Dendritic cell treated with granulocyte-macrophage colony-stimulating factor and Interleukin-4, amounts not matched to agents 40 ng/mL and 50 ng/mL, for 4 days (primary cell): ENCODE data around the gene STXBP5.

Experiments
- H3K27ac Mint-ChIP-seq: one replicate; pipeline ENCODE4 v1.8.0; 2022; ENCODE audit warnings: mild to moderate bottlenecking, mixed read lengths
- H3K27me3 Mint-ChIP-seq: one replicate; pipeline ENCODE4 v1.8.0; 2022; ENCODE audit warnings: mild to moderate bottlenecking, mixed read lengths
- H3K36me3 Mint-ChIP-seq: one replicate; pipeline ENCODE4 v1.8.0; 2022; ENCODE audit warnings: low read depth, mixed read lengths
- H3K4me1 Mint-ChIP-seq: one replicate; pipeline ENCODE4 v1.8.0; 2022; ENCODE audit warnings: low read depth, mixed read lengths
- H3K4me3 Mint-ChIP-seq: one replicate; pipeline ENCODE4 v1.8.0; 2022; ENCODE audit warnings: mild to moderate bottlenecking, moderate library complexity, mixed read lengths
- H3K9me3 Mint-ChIP-seq: one replicate; pipeline ENCODE4 v1.8.0; 2022; ENCODE audit warnings: mixed read lengths
- intact Hi-C: fragments of 100-400 bp; cut with micrococcal nuclease; formaldehyde crosslinking; loops from one replicate; pipeline ENCODE4 v1.15.0; 2022

STXBP5 gene

DNA sequence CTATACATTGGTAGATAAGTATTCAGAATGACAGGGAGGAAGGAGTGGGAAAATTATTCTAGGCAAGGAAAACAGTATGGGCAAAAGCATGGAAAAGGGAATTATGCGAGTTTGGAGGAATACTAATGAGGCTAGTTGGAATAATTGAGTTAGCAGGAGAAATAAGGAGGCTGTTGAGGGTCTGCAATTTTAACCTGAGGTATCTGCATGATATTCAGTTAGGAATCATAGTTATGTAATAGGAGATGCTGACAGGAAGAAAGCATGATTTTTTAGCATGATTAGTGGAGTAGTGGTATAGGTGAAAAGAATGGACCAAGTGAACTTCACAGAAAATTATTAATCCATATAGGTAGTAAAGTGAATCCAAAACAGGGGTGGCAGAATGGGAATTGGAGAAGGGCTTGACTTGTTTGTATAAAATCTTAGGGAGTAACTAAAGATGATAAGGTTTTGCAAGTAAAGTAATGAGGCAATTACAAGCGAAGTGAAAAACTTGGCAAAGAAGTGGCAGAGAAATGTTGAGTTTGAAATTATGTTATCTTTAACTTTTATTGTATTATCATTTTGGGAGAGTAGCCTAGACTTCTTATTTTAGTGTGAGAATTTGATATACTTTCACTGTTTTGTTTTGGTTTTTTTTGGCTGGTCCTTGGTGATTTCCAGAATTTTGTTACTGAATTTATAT, 5.7 kb downstream of the STXBP5 start:
- intact Hi-C loops = loop anchor here (10.0 kb wide), 2 partner anchors 1245 to 1475 kb away; partner anchors contain the start of genes EPM2A and SHPRH
- H3K9me3 Mint-ChIP-seq = no peaks in the 10 kb centered on the region
- H3K4me1 Mint-ChIP-seq = peaks cover 33% of the 10 kb centered on the region
- H3K27ac Mint-ChIP-seq = no peak overlapping the region
- no peak overlapping the region for H3K4me3 Mint-ChIP-seq
- H3K36me3 Mint-ChIP-seq = peaks cover 14% of the 10 kb centered on the region
- H3K27me3 Mint-ChIP-seq = no peaks in the 10 kb centered on the region

DNA sequence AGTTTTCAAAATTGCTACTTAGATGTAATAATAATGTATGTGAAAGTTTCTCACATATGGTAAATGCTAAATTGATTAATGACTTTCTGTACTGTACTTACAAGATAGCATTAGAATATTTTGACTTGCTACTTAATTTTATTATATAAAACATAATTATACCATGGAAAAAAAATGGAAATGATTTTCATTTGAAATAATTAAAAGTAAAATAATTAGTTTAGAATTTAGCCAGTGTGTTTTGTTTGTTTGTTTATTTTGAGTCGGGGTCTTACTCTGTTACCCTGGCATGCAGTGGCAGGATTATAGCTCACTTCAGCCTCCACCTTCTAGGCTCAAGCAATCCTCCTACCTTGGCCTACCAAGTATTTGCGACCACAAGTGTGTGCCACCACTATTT, 7.1 kb downstream of the STXBP5 start:
- H3K4me1 Mint-ChIP-seq = peaks cover 25% of the 10 kb centered on the region
- H3K27me3 Mint-ChIP-seq = no peaks in the 10 kb centered on the region
- H3K36me3 Mint-ChIP-seq = peaks cover 14% of the 10 kb centered on the region
- H3K27ac Mint-ChIP-seq = peak overlapping the region; percentile 16
- intact Hi-C loops = no loop called here
- H3K9me3 Mint-ChIP-seq = no peaks in the 10 kb centered on the region
- H3K4me3 Mint-ChIP-seq = no peak overlapping the region

DNA sequence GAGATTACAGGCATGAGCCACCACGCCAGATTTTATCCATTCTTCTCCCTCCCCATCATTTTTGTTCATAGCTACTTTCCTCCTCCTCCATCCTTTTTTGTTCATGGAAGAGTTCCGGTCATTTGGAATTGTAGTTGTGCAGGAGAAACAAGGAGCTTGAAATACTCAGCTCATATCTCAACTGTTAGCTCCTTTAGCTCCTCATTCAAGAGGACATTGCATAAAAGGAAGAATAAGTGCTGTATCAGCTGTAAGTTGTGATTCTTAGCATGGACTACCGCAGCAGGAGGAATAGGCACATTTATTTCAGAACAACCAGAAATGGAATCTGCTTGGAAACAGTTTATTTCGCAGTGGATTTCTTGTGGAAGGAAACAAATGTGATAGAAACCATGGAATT, 7.6 kb downstream of the STXBP5 start:
- intact Hi-C loops = no loop called here
- Mint-ChIP-seq H3K36me3 (peaks cover 14% of the 10 kb centered on the region), H3K4me1 (peaks cover 25% of the 10 kb centered on the region), H3K27ac (peak overlapping the region; percentile 16), H3K27me3 (no peaks in the 10 kb centered on the region), H3K9me3 (no peaks in the 10 kb centered on the region), H3K4me3 (no peak overlapping the region)

DNA sequence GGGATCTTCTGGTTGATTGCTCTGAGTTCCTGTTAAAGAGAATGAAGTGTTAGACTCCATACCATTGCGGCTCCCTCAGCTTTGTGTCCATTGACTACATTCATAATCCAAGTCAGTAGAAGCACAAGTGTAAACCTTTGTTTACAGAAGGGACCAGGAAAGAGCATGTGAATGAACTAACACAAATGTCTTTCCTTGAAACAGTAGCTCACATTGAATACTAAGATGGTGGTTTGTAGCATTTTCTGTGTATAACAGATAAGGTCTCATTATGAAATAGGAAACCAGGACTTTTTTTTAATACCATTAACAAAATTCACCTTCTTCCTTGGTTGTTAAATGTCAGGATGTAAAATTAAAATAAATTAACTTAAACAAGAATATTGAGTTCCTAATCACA, 8.4 kb downstream of the STXBP5 start:
- peaks cover 14% of the 10 kb centered on the region for H3K36me3 Mint-ChIP-seq
- no peak overlapping the region for H3K4me3 Mint-ChIP-seq
- no peaks in the 10 kb centered on the region for H3K9me3 Mint-ChIP-seq
- H3K27ac Mint-ChIP-seq = no peak overlapping the region
- H3K4me1 Mint-ChIP-seq = peaks cover 20% of the 10 kb centered on the region
- H3K27me3 Mint-ChIP-seq = no peaks in the 10 kb centered on the region
- intact Hi-C loops = no loop called here

DNA sequence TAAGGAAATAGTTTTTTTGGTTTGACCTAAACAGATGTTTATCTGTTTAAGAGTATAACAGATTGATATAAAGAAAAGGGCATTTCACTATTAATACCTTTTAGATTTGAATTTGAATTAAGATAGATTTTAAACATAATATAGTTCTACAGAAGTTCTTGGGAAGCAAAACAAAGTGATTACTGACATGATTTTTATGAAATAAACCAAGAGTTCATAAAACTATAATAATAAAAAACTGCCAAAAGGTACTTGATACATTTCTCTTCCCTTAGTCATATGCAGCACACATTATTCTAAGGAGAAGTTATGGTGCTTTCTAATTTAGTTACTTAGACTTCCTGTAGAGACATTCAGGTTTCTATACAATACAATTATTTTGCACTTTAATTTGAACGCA, 9.6 kb downstream of the STXBP5 start:
- intact Hi-C loops = no loop called here
- no peak overlapping the region for H3K4me3 Mint-ChIP-seq
- peaks cover 19% of the 10 kb centered on the region for H3K36me3 Mint-ChIP-seq
- peaks cover 20% of the 10 kb centered on the region for H3K4me1 Mint-ChIP-seq
- H3K27ac Mint-ChIP-seq = no peak overlapping the region
- no peaks in the 10 kb centered on the region for H3K9me3 Mint-ChIP-seq
- no peaks in the 10 kb centered on the region for H3K27me3 Mint-ChIP-seq

DNA sequence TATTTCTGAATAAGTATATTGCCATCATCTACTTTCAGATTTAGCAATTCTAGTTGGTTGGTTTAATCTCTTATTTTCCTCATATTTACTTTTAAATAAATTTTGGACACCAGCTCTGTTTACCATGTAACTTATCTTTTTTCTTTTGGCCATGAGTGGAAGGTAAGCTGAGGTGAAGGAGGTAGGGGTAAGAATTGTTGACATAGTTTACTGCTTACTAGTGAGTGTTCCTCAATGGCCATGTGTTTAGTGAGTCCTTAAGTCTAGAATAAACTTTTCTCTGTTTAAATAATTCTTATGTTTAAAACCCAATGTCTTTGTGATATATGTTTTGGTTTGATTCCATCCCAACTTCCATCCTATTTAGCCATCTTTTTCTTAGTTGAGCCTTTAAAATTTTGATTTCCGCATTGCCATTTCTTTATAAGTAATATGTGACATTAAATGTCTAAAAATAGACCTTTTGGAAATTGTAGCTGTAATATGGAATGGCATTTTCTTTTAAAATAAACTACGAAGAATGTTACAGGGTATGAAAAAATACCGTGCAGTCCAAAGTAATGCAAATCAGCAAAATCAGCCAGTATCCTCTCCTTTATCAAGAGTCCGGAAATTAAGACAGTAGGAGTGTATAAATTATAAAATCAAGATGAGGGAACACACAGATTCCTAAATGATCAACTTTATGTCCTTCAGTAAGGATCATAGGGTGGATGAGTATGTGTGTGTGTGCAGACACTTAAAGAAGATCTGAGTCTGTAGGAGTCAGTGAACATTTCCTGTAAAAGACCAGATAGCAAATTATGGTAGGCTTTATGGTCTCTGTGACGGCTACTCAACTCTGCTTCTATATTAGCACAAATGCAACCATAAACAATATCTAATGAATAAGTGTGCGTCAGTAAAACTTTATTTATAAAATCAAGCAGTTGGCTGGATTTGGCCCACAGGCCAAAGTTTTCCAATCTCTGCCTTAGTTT, 10.3 kb downstream of the STXBP5 start:
- no peaks in the 10 kb centered on the region for H3K9me3 Mint-ChIP-seq
- H3K27me3 Mint-ChIP-seq = no peaks in the 10 kb centered on the region
- peaks cover 20% of the 10 kb centered on the region for H3K4me1 Mint-ChIP-seq
- H3K27ac Mint-ChIP-seq = no peak overlapping the region
- intact Hi-C loops = no loop called here
- peaks cover 23% of the 10 kb centered on the region for H3K36me3 Mint-ChIP-seq
- H3K4me3 Mint-ChIP-seq = no peak overlapping the region

DNA sequence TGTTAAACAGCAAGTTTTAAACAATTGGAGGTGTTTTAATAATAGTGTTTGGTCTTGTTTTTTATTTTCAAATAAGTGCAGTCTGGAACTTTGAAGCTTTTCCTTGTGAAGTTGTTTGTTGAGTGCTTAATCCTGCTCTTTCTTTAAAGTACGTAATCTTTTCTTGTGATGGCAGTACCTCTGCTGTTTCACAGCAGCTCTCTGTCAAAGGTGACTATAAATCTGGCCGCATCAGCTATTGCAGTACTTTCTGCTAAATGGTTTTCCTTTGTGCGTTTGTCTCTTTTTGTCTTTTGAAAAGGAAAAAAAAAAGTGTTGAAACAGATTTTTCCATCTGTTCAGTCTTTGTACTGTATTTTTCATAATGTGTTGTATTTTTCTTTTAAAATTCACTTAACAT, 12.7 kb downstream of the STXBP5 start:
- no peaks in the 10 kb centered on the region for H3K27me3 Mint-ChIP-seq
- no peaks in the 10 kb centered on the region for H3K9me3 Mint-ChIP-seq
- no peak overlapping the region for H3K27ac Mint-ChIP-seq
- intact Hi-C loops = no loop called here
- no peak overlapping the region for H3K4me3 Mint-ChIP-seq
- peaks cover 32% of the 10 kb centered on the region for H3K4me1 Mint-ChIP-seq
- peaks cover 25% of the 10 kb centered on the region for H3K36me3 Mint-ChIP-seq

DNA sequence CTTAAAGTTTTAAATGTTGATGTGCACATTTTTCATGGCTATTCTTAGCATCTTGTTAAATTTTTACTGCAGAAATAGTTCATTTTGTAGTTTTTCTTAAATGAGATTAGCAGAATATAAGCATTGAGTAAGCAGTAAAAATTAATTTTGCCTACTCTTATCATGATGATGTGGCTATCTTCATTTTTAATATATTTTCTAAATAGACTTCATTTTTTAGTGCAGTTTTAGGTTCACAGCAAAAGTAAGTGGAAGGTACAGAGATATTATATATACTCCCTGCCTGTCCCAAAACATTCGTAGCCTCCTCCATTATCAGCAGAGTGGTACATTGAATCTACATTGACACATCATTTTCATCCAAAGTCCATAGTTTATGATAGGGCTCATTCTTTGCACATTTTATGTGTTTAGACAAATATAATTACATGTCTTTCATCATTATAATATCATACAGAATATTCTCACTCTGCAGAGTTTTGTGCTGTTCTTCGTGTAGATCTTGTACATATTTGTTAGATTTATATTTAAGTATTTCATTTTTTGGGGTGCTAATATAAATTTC, 13.7 kb downstream of the STXBP5 start:
- no peak overlapping the region for H3K27ac Mint-ChIP-seq
- H3K4me3 Mint-ChIP-seq = no peak overlapping the region
- peaks cover 29% of the 10 kb centered on the region for H3K36me3 Mint-ChIP-seq
- H3K27me3 Mint-ChIP-seq = no peaks in the 10 kb centered on the region
- H3K9me3 Mint-ChIP-seq = no peaks in the 10 kb centered on the region
- intact Hi-C loops = no loop called here
- H3K4me1 Mint-ChIP-seq = peaks cover 35% of the 10 kb centered on the region

DNA sequence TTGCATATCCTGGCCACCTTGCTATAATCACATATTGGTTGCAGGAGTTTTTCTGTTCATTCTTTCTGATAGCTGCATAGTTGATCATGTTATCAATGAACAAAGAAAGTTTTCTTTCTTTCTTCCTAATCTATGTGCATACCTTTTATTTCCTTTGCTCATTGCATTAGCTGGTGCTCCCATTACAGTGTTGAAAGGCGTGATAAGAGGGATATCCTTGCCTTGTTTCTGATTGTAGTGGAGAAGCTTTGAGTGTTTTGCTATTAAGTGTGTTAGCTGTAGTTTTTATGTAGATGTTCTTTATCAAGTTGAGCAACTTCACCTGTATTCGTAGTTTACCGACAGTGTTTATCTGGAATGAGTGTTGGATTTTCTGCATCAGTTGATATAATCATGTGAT, 14.6 kb downstream of the STXBP5 start:
- no peaks in the 10 kb centered on the region for H3K27me3 Mint-ChIP-seq
- no peak overlapping the region for H3K27ac Mint-ChIP-seq
- no peaks in the 10 kb centered on the region for H3K9me3 Mint-ChIP-seq
- intact Hi-C loops = no loop called here
- peaks cover 38% of the 10 kb centered on the region for H3K4me1 Mint-ChIP-seq
- H3K4me3 Mint-ChIP-seq = no peak overlapping the region
- H3K36me3 Mint-ChIP-seq = peaks cover 38% of the 10 kb centered on the region

DNA sequence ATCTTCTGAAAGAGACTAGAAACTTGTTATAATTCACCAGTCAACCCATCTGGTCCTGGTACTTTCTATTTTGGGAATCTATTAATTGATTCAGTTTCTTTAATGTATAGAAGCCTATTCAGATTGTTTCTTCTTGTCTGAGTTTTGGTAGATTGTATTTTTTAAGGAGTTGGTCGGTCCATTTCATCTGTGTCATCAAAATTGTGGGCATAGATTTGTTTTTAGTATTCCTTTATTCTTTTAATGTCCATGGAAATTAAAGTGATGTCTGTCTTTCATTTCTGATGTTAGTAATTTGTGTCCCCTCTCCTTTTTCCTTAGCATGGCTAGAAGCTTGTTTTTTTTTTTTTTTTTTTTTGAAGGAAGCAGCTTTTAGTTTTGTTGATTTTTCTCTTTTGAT, 15.2 kb downstream of the STXBP5 start:
- no peaks in the 10 kb centered on the region for H3K27me3 Mint-ChIP-seq
- H3K27ac Mint-ChIP-seq = no peak overlapping the region
- intact Hi-C loops = no loop called here
- peaks cover 38% of the 10 kb centered on the region for H3K4me1 Mint-ChIP-seq
- no peaks in the 10 kb centered on the region for H3K9me3 Mint-ChIP-seq
- H3K36me3 Mint-ChIP-seq = peaks cover 42% of the 10 kb centered on the region
- H3K4me3 Mint-ChIP-seq = no peak overlapping the region

DNA sequence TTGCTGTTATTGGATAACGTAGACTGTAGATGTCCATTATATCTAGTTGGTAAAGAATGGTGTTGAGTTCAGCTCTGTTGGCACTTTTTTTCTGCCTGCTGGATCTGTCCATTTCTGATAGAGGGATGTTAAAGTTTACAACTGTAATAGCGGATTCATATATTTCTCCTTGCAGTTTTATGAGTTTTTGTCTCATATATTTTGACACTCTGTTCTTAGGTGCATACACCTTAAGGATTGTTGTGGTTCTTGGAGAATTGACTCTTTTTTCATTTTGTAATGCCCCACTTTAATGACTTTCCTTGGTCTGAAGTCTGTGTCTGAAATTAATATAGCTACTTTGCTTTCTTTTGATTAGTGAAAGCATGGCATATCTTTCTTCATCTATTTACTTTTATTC, 16.1 kb downstream of the STXBP5 start:
- intact Hi-C loops = loop anchor here (10.0 kb wide), 1 partner anchor 316 kb away; no protein-coding TSS in a partner anchor
- Mint-ChIP-seq H3K36me3 (peaks cover 42% of the 10 kb centered on the region), H3K27ac (no peak overlapping the region), H3K4me3 (no peak overlapping the region), H3K9me3 (no peaks in the 10 kb centered on the region), H3K27me3 (no peaks in the 10 kb centered on the region), H3K4me1 (peaks cover 38% of the 10 kb centered on the region)

DNA sequence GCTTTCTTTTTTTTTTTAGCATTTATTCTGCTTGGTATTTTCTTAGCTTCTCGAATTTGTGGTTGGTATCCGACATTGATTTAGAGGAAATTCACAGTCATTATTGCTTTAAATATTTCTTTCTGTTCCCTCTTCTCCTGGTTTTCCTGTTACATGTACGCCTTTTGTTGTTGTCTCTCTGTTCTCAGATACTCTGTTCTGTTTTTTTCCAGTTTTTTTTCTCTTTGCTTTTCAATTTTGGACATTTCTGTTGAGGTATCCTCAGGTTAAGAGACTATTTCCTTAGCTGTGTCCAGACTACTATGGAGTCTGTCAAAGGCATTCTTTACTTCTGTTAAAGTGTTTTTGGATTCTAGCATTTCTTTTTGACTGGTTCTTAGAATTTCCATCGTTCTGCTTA, 17.5 kb downstream of the STXBP5 start:
- H3K27ac Mint-ChIP-seq = no peak overlapping the region
- intact Hi-C loops = loop anchor here (10.0 kb wide), 1 partner anchor 317 kb away; no protein-coding TSS in a partner anchor
- no peaks in the 10 kb centered on the region for H3K9me3 Mint-ChIP-seq
- peaks cover 42% of the 10 kb centered on the region for H3K36me3 Mint-ChIP-seq
- H3K27me3 Mint-ChIP-seq = no peaks in the 10 kb centered on the region
- H3K4me3 Mint-ChIP-seq = peak overlapping the region; percentile 56
- peaks cover 38% of the 10 kb centered on the region for H3K4me1 Mint-ChIP-seq

DNA sequence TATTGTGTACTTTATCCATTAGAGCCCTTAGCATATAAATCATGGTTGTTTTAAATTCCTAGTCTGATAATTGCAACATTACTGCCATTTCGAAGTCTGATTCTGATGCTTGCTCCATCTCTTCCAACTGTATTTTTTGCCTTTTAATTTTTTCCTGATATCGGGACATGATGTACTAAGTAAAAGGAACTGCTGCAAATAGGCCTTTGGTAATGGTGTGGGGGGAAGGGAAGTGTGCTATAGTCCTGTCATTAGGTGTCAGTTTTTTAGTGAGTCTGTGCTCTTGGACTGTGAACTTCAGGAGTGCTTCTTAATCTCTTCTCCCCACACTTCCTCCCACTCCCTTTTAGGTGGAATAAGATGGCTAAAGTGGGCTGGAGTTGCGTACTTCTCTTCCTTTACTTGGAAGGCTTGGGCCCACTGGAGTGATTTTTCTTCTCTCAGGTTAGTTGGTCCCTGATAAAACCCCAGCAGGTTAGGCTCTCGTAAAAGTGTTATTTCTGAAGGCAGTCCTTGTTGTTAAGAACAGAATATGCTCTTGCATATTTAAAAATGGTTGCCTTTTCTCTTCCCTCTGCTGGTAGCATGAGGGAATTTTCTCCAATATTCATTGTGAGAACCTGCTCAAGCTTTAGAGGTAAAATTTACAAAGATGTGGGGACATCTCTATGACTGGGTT, 18.1 kb downstream of the STXBP5 start:
- intact Hi-C loops = loop anchor here (10.0 kb wide), 1 partner anchor 317 kb away; no protein-coding TSS in a partner anchor
- peaks cover 42% of the 10 kb centered on the region for H3K36me3 Mint-ChIP-seq
- no peak overlapping the region for H3K4me3 Mint-ChIP-seq
- no peaks in the 10 kb centered on the region for H3K9me3 Mint-ChIP-seq
- H3K4me1 Mint-ChIP-seq = peaks cover 44% of the 10 kb centered on the region
- no peak overlapping the region for H3K27ac Mint-ChIP-seq
- H3K27me3 Mint-ChIP-seq = no peaks in the 10 kb centered on the region
